Inflammatory macrophage (primary cell): ENCODE data around the gene ROBO1.
"Not testable (repeated sequence)": the region's sequence is repeated elsewhere in the genome, so short reads cannot be mapped to it uniquely, and the experiment has no call there.

ENCODE experiments used
- DNase-seq, 2 donors: peaks; one replicate each; pipeline ENCODE4 v3.0.0-alpha.2; 2020 to 2022

The ROBO1 gene

DNA sequence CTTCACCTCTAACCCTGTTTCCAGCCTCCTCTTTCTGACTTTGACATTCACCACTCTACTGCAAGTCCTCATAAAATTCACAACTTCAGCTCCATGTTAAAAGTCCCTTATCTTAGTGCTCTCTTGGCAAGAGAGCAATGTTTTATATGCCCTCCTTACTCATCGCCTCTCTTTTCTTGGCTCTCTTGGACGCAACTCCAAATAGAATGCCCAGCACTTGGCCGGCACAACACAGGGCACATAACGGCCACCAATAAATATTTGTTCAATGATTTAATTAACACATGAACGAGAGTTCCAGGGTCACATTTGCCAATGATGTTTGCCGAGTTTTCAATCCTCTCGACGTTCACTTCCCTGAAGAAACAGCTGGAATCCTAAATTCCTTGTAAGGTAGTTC, 401.4 kb downstream of the ROBO1 start:
- no peak for DNase-seq

GRCh38 chr3:79364784-79365183, 403.0 kb downstream of the ROBO1 start:
- no peak for DNase-seq

GRCh38 chr3:79362571-79363270, 405.1 kb downstream of the ROBO1 start:
- no peak for DNase-seq

DNA sequence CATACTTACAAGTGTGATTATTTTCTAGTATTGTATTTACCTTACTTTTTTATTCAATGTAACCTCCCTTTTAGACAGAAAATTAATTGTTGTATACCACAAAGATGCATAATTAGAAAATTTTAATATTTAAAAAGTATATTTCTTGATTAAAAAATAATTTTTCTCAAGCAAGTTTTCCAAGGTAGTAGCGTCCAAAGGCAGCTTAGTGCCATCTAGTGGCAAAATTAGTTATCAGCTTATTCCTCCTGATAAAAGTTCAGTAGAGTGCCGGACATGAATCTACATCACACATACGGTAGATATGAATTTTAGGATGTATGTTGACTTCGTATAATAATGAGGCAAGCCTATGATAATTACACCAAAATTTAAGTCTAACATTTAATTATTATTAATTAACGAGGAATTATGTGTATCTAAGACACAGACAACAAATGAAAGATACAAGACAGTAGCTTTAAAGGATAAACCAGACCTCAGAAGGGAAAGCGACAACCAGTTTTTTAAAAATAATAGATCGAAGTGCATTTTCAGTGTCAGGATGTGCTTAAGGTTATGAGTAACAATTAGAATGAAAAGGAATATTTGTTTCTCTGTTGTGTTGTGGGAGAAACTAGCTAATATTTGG, 405.9 kb downstream of the ROBO1 start:
- DNase-seq: peak; percentile 12 to 21

DNA sequence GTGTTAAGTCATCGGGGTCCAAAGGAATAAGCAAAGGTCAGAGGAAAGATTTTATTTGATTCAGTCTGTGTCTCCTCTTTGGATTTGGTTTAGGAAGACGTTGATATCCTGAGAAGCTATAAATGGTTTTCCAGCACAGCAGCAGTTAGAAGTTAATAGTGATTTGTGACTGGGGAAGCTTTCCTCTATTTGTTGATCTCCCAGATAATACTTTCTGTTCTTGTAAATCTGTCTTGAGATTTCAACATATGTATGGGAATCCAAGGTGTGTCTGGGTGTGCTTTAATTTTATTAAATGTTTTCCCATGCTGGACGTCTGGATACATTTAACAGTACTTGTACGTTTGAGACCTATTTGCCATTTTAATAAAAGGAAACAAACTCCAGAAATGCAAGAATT, 409.5 kb downstream of the ROBO1 start:
- DNase-seq: no peak

- DNase-seq: no peak
These were observed 413.6 kb downstream of the ROBO1 start for GRCh38 chr3:79354179-79354688.

- DNase-seq: no peak
These were observed 416.1 kb downstream of the ROBO1 start for GRCh38 chr3:79351699-79352098.

DNA sequence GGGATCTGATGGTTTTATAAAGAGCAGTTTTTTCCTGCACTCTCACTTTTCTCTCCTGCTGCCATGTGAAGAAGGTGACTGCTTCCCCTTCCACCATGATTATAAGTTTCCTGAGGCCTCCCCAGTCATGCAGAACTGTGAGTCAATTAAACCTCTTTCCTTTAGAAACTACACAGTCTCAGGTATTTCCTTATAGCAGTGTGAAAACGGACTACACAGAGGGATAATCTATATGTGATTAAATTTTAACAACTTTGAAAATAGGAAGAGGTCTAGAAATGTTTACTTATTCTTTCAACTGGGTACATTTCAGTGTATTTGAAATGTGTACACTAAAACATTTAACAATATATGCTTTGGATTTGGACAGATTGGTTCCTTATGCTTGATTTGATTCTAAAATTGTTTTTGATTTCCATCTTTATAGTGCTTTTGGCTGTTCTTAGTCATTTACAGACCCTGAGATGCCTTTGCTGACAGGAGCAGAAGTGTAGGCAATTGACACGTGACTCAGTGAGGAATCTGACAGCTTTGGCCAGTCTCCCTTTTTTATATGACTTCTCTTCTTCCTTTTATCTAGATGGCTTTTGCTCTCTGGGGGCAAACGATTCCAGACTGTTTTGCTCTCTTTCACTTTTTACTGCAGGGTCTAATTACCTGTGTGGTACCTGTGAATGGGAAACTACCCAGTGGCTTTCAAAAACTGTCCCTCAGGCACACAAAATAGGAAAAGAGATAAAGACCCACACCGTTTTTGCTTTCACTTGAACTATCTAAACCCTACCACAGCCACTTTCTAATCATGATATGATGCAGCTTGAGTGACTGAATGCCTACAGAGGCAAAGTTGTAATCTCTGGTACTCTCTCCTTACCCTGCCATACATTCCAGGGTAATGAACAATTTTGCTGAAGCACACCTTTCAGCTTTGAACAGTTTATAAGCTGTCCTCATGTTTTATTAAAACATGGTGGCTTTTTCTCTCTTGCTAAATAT, 422.6 kb downstream of the ROBO1 start:
- no peak for DNase-seq

DNA sequence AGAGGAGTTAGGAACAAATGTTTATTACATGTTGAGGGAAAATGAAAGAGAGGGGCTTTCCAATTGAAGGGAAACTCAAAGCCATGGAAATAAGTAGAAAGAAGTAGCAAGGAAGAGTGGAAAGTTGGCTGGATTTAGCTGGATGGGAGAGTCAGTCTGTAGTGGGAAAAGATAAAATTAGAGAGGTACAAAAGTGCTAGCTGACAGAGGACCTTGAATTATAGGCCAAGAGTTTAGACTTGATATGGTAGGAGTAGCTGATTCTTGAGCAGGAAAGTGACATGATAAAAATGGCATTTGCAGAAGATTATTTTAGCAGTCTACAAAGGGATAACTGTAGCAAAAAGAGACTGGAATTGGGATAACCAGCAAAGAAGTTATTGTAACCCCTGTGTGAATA, 425.8 kb downstream of the ROBO1 start:
- no peak for DNase-seq

DNA sequence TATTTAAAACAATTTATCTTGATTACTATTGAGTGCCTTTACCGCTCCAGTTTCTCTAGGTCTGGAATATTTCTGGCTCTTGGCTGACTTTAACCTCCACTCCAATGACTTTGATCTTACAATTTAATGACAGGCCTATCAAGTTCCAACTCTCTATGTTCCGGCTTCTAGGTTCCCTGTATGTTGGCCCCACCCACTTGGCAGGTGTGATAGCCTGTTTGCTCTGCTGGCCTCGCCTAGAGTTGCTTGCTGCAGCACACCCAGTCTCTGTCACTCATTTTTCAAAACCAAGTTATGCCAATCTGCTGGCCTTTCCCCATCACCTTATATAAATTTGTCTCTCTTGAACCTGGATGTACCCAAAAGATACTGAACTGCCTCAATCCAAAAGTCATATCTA, 428.0 kb downstream of the ROBO1 start:
- DNase-seq: no peak

DNA sequence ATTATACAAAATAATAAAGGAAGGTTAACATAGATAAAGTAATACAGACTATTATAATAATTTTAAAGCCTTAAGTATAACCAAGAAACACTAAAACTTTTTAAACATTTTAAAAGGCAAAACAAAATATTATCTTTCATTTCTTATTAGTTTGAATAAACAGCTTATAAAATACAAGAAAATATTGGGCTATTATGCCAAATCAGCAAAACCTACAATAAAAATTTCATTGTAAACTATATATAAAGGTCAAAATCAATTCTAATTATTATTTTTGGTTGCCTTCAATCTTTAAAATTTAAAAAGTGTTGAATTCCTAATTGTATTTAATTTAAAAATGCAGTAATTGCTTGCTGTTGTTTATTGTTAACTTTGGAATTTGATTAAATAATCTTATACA, 430.0 kb downstream of the ROBO1 start:
- no peak for DNase-seq

- DNase-seq: no peak
These were observed 438.6 kb downstream of the ROBO1 start for GRCh38 chr3:79329154-79329553.

DNA sequence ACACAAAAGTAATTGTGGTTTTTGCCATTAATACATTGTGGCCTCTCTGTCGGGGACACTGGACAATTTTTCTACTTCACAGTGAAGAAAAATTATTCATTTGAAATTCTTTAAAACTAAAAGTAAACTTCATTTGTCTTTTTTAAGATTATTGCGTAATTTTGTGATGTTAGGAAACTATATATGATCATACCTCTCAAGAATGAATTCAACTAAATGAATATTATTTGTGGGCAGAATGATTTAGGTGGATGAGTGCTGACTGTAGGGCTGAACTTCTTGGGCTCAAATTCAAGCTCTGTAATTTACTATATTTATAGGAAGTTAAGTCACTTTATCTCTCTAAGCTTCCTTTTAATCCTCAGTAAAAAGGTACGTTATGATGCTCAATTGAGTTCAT, 441.2 kb downstream of the ROBO1 start:
- no peak for DNase-seq

- not testable (repeated sequence) for DNase-seq
These were observed 441.9 kb downstream of the ROBO1 start for GRCh38 chr3:79325833-79326383.

DNA sequence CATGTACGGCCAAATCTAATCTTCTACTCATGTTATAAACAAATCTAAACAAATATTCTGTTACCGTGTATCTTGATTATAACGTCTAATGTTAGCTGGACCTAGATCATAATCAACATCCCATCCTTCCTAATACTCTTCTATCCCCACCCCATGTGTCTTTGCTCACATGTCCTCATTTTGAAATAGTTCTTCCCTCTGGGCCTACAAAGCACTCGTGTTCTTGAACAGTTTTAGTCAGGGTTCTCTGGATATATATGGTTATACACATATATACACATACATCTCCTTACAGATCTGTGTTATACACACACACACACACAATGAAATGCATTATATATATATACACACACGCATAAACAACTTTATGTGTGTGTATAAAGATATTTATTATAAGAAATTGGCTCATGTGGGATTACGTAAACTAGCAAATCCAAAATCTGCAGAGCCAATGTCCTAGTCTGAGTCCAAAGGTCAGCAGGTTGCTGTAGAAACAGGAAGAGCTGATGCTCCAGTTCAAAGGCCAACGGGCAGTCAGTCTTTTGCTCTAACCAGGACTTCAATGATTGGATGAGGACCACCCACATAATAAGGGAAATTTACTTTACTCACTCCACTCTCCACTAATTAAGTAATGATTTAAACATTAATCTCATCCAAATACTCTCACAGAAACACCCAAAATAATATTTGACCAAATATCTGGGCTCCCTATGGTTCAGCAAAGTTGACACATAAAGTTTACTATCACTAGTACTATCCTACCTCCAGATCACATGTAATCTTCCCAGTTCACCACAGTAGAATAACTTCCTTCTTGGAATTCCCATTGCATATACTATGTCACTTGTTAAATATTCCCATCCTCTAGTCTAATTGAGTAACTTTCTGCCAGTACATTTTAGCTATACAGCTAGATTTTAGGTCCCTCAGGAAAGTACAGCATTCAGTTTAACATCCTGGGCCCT, 450.0 kb downstream of the ROBO1 start:
- DNase-seq: no peak

GRCh38 chr3:79314962-79315361, 452.8 kb downstream of the ROBO1 start:
- no peak for DNase-seq

- DNase-seq: no peak
These were observed 453.3 kb downstream of the ROBO1 start for GRCh38 chr3:79314544-79314943.

DNA sequence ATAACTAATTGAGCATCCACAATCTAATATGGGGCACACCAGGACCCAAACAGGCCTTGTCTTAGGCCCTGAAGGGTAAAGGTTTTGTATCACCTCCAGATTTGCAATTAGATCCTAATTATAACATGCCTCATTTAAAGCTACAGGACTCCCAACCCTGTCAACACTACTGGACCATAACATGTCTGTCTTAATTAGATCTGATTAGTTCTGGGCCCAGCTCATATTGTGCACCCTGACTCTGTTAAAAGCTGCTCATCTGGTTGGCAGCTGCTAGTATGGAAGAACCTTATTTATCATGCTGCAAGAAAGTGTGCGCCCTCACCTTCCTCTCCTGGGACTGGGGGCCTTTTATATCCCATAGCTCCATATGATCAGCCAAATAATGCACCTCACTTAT, 457.8 kb downstream of the ROBO1 start:
- DNase-seq: no peak

GRCh38 chr3:79306934-79307570, 460.7 kb downstream of the ROBO1 start:
- no peak for DNase-seq

- DNase-seq: not testable (repeated sequence)
These were observed 467.7 kb downstream of the ROBO1 start for GRCh38 chr3:79299949-79300635.
